Measurements from ENCODE around the gene CDC40. TPM values are rescaled to one million over a fixed set of nuclear protein-coding genes. Genes with fewer than 3 reads are reported as not detected.

The CDC40 gene
- total and polyA plus RNA-seq, 5 experiments from 2014 or later, result 21.0 to 39.6 (median 25.6) TPM

DNA sequence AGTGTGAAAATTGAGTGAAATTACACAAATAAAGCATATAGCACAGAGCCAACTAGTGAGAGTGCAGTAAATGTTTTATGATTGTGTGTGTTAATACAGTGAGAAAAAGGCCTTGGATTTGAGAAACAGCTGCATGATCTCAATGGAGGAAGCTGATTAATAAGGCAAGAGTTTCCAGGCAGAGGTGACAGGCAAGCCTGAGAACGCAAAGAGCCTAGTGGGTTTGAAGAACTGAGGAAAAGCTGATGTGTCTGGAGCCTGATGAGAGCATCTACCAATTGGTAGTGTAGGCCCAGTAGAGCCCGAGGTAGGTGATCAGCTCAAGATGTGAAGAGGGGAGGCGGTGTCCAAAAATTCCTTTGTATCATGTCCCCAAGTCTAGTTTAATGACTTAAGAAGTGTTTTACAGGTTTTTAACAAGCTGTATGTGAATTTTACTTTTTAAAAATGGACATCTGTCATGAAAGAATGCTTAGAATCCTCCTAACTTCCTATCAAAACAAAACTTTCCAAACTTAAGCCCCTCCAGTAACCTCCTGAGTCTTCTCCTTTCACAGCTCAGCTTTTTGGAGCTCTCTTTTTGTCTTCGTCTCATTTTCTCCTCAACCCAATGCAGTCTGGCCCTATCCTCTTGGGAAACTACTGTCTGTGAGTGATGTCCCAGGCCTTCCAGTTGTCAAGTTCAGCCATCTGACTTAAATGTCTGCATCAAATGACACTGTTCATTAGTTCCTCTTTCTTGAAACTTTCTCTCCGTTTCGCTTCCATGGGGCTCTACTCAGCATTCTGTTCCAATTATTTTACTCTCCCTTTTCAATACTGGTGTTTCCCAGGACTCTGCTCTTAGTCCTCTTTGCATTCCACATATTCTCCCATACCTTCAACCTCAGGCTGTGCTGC, 1.2 kb downstream of the CDC40 start:
- no peaks in the 10 kb centered on the region for H3K9me3 Mint-ChIP-seq
- no peaks in the 10 kb centered on the region for H3K27me3 Mint-ChIP-seq
- no peak for ATAC-seq
- peaks cover 10 to 19% (median 17%) of the 10 kb centered on the region in 4 donors for H3K4me1 Mint-ChIP-seq
- DNase-seq, result no peak
- no peak overlapping the region for H3K4me3 Mint-ChIP-seq
- peaks cover 0 to 7% (median 1%) of the 10 kb centered on the region in 3 donors for H3K36me3 Mint-ChIP-seq
- H3K27ac Mint-ChIP-seq, result no peak overlapping the region
- POLR2A ChIA-PET, result interaction anchor here (1.1 to 3.1 kb wide), 3 partner anchors 177 to 208 kb away, joined by 4 to 23 read pairs (median 8); no protein-coding TSS in a partner anchor

DNA sequence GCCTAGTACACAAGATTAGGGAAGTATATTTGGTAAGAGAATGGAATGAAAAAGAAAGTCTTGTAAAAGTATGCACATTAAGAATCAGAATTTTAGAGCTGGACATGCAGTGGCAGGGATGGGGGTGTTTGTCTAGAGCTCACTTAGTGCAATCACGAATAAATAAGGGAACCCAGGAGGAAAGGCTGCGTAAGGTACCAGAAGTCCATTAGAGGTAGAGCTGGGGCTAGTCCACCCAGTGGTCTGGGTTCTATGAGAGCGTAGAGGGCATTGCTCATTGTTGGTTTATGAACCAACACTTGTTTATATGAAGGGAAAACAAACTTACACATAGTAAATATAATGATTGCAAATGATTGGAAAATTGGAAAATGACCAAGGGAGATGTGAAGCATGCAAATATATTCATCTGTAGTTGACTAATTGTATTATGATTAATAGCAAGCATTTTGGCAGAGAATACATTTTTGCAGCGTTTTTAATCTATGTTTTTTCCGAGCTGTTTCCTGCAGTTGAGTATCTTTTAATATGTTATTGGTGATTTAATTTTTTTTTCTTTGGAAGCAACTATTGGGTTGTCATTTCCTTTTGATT, 3.2 kb downstream of the CDC40 start:
- Mint-ChIP-seq H3K4me3 (no peak overlapping the region), H3K27me3 (no peaks in the 10 kb centered on the region), H3K4me1 (peaks cover 11 to 33% (median 27%) of the 10 kb centered on the region in 4 donors), H3K9me3 (no peaks in the 10 kb centered on the region), H3K27ac (no peak overlapping the region), H3K36me3 (peaks cover 0 to 7% (median 1%) of the 10 kb centered on the region in 3 donors)
- no peak for ATAC-seq
- POLR2A ChIA-PET, result no interaction called here
- no peak for DNase-seq

GRCh38 chr6:110185879-110186278, 5.7 kb downstream of the CDC40 start:
- Mint-ChIP-seq H3K27ac (peak overlapping the region in 4 of 10 donors; percentile 7 to 70 (median 49)), H3K27me3 (no peaks in the 10 kb centered on the region), H3K9me3 (no peaks in the 10 kb centered on the region), H3K4me1 (peaks cover 12 to 36% (median 26%) of the 10 kb centered on the region in 4 donors), H3K36me3 (peaks cover 0 to 7% (median 1%) of the 10 kb centered on the region in 3 donors), H3K4me3 (peak overlapping the region; percentile 16 to 73 (median 60))
- DNase-seq (no peak), ATAC-seq (peak in 1 of 2 donors; percentile 25)
- POLR2A ChIA-PET, result no interaction called here

DNA sequence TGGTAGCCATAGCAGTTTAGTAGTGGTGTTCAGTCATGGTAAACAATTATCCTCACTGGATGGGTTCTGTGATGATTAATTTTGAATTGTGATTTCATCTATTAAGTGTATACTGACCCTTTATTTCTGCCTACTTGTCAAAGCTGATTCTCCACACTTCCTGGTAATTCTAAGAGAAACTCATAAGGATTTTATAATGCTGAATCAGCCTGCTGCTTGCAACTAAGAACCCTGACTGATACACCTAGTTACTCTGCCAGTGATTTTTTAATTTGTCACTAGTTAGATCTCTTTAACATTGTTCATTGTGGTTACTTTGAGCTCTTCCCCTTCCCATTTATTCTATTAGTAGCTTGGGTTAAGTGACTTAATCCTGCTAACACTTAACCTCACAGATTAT, 8.6 kb downstream of the CDC40 start:
- H3K27me3 Mint-ChIP-seq, result no peaks in the 10 kb centered on the region
- DNase-seq (no peak), ATAC-seq (no peak)
- POLR2A ChIA-PET, result interaction anchor here (0.5 to 1.3 kb wide), 2 partner anchors 9 to 793 kb away, joined by 3 to 4 read pairs; partner anchors contain the start of genes RPF2 and WASF1
- H3K27ac Mint-ChIP-seq, result peak overlapping the region in 1 of 10 donors; percentile 67
- peaks cover 0 to 15% (median 5%) of the 10 kb centered on the region in 3 donors for H3K36me3 Mint-ChIP-seq
- peak overlapping the region in 1 of 10 donors; percentile 43 for H3K4me3 Mint-ChIP-seq
- peaks cover 12 to 41% (median 28%) of the 10 kb centered on the region in 4 donors for H3K4me1 Mint-ChIP-seq
- no peaks in the 10 kb centered on the region for H3K9me3 Mint-ChIP-seq

- Mint-ChIP-seq H3K27me3 (no peaks in the 10 kb centered on the region), H3K9me3 (no peaks in the 10 kb centered on the region), H3K4me3 (no peak overlapping the region), H3K36me3 (peaks cover 0 to 25% (median 10%) of the 10 kb centered on the region in 3 donors), H3K27ac (no peak overlapping the region), H3K4me1 (peaks cover 12 to 44% (median 30%) of the 10 kb centered on the region in 4 donors)
- POLR2A ChIA-PET, result interaction anchor here (1.2 kb wide), 1 partner anchor 11 kb away, joined by 3 read pairs; the partner anchor contains the start of gene CDC40
- ATAC-seq (no peak), DNase-seq (no peak)
These were observed 10.5 kb downstream of the CDC40 start for GRCh38 chr6:110190726-110191125.

DNA sequence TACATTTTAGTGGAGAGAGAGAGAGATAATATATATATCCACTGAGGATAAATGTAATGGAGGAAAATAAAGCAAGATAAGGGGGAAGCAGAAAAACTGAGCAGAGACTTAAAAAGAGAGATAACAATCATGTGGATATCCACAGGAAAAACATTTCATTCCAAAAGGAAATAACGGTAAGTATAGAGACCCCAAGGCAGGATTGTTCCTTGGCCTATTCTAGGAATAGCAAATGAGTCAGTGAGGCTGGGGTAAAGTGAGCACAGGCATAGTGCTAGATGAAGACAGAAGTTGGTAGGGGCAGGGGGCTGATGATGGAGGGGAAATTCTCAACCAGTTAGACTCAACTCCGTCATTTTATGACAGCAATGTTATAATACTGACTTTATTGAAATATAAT, 11.2 kb downstream of the CDC40 start:
- POLR2A ChIA-PET, result interaction anchor here (1.2 kb wide), 1 partner anchor 11 kb away, joined by 3 read pairs; the partner anchor contains the start of gene CDC40
- no peak for DNase-seq
- H3K4me1 Mint-ChIP-seq, result peaks cover 7 to 45% (median 28%) of the 10 kb centered on the region in 4 donors
- ATAC-seq, result no peak
- H3K4me3 Mint-ChIP-seq, result no peak overlapping the region
- H3K36me3 Mint-ChIP-seq, result peaks cover 0 to 23% (median 10%) of the 10 kb centered on the region in 3 donors
- H3K27ac Mint-ChIP-seq, result no peak overlapping the region
- H3K9me3 Mint-ChIP-seq, result no peaks in the 10 kb centered on the region
- H3K27me3 Mint-ChIP-seq, result no peaks in the 10 kb centered on the region

DNA sequence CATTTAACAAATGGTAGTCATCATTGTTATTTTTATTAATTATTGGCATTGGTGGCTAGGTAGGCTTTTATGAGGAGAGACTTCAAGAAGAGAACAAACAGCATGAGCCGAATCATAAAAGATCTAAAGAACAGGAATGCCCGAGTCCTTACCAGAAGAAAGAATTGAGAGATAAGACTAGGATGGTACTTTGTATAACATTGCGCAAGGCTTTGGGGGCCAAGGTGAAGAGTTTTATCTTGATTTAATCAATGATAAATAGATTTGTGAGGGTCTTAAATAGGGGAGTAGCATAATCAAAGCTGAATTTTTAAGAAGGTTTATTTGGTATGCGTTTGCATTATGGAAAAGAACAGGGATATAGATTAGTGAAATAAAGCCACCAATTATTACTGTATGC, 15.4 kb downstream of the CDC40 start:
- Mint-ChIP-seq H3K9me3 (no peaks in the 10 kb centered on the region), H3K27me3 (no peaks in the 10 kb centered on the region), H3K4me1 (peaks cover 5 to 48% (median 28%) of the 10 kb centered on the region in 4 donors), H3K27ac (peak overlapping the region in 1 of 10 donors; percentile 41), H3K4me3 (no peak overlapping the region), H3K36me3 (peaks cover 0 to 36% (median 18%) of the 10 kb centered on the region in 3 donors)
- DNase-seq, result no peak
- ATAC-seq, result no peak
- POLR2A ChIA-PET, result no interaction called here

DNA sequence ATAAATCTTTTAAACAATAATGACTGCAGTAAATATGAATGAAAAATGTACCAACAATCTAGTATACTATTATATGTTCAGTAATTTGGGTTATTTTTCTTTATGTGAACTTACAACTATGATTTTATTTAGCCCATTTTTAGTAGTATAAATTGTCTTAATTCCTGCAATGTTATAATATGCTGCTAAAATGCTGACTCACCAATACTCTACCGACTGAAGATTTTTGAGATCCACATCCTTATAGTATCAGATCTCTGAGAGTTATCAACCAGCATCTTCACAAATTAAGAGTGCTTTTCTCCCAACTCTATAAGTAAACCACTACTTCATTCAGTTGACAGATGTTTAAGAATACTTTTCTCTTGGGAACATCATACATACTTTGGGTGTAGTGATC, 16.6 kb downstream of the CDC40 start:
- peaks cover 0 to 39% (median 18%) of the 10 kb centered on the region in 3 donors for H3K36me3 Mint-ChIP-seq
- DNase-seq, result no peak
- ATAC-seq, result no peak
- H3K4me3 Mint-ChIP-seq, result no peak overlapping the region
- no peak overlapping the region for H3K27ac Mint-ChIP-seq
- H3K4me1 Mint-ChIP-seq, result peaks cover 5 to 61% (median 32%) of the 10 kb centered on the region in 4 donors
- H3K9me3 Mint-ChIP-seq, result no peaks in the 10 kb centered on the region
- no peaks in the 10 kb centered on the region for H3K27me3 Mint-ChIP-seq
- POLR2A ChIA-PET, result no interaction called here

GRCh38 chr6:110198561-110198960, 18.3 kb downstream of the CDC40 start:
- ATAC-seq (no peak), DNase-seq (no peak)
- POLR2A ChIA-PET, result interaction anchor here (1.3 kb wide), 1 partner anchor 21 kb away, joined by 4 read pairs; no protein-coding TSS in a partner anchor
- peaks cover 6 to 70% (median 32%) of the 10 kb centered on the region in 4 donors for H3K4me1 Mint-ChIP-seq
- no peak overlapping the region for H3K4me3 Mint-ChIP-seq
- peaks cover 0 to 43% (median 17%) of the 10 kb centered on the region in 3 donors for H3K36me3 Mint-ChIP-seq
- no peaks in the 10 kb centered on the region for H3K27me3 Mint-ChIP-seq
- no peak overlapping the region for H3K27ac Mint-ChIP-seq
- H3K9me3 Mint-ChIP-seq, result no peaks in the 10 kb centered on the region

DNA sequence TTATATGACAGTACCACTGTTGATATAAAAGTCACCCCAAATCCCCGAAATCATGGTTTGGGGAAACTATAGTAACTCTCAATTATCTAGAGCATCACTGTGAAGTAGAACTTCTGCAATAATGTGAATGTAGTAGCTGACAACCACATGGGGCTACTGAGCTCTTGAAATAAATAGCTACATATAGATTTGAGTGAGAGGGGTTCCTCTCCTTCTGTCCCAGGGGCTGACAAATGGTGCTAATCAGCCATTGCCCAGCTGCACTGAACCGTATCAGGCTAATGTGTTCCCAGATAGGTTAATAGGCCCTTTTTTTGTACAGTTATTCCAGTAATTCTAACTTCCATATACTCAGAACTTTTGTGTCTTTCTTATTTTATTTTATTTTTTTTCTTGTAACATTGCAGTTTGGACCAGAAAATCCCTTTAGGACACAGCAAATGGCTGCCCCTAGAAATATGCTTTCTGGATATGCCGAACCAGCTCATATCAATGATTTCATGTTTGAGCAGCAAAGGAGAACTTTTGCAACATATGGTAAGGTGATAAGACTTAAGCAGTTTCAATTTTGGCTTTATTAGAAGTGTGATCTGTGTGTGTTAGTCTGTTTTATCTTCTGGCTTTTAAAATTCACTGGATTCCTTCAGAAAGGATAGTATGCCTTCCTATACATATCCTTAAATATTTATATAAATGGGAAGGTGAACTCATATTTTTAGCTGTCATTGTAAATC, 21.1 kb downstream of the CDC40 start:
- H3K9me3 Mint-ChIP-seq, result no peaks in the 10 kb centered on the region
- ATAC-seq (no peak), DNase-seq (no peak)
- peaks cover 4 to 70% (median 20%) of the 10 kb centered on the region in 4 donors for H3K4me1 Mint-ChIP-seq
- POLR2A ChIA-PET, result no interaction called here
- H3K36me3 Mint-ChIP-seq, result peaks cover 0 to 39% (median 8%) of the 10 kb centered on the region in 3 donors
- H3K27ac Mint-ChIP-seq, result peak overlapping the region in 2 of 10 donors; percentile 24 to 32
- no peak overlapping the region for H3K4me3 Mint-ChIP-seq
- H3K27me3 Mint-ChIP-seq, result no peaks in the 10 kb centered on the region

DNA sequence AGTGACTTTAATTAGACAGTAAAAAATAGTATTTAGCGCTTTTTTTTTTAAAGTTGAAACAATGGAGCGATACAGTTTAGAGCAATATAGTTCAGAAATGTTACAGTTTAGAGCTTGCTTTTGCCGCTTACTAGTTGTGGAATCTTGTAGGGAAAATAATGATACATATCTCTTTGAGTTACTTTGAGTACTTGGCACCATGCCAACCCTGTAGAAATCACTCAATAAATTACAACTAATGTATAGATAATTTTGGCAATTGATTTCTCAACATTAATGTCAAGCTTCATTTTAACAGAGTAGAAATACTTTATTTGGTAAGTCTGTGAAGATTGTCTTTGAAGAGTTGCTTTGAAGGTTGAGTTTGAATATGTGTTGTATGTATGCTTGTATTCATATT, 27.4 kb downstream of the CDC40 start:
- Mint-ChIP-seq H3K27ac (no peak overlapping the region), H3K36me3 (peaks cover 7 to 61% (median 8%) of the 10 kb centered on the region in 3 donors), H3K27me3 (no peaks in the 10 kb centered on the region), H3K4me1 (peaks cover 0 to 26% (median 2%) of the 10 kb centered on the region in 4 donors), H3K4me3 (no peak overlapping the region), H3K9me3 (no peaks in the 10 kb centered on the region)
- ATAC-seq, result no peak
- POLR2A ChIA-PET, result no interaction called here
- no peak for DNase-seq

GRCh38 chr6:110211753-110212152, 31.5 kb downstream of the CDC40 start:
- Mint-ChIP-seq H3K27ac (peak overlapping the region in 4 of 10 donors; percentile 17 to 53 (median 48)), H3K36me3 (peaks cover 19 to 85% (median 20%) of the 10 kb centered on the region in 3 donors)

More at GRCh38 chr6:110211753-110212152, 31.5 kb downstream of the CDC40 start:
- no peaks in the 10 kb centered on the region for H3K9me3 Mint-ChIP-seq
- no peak for DNase-seq
- H3K27me3 Mint-ChIP-seq, result no peaks in the 10 kb centered on the region
- POLR2A ChIA-PET, result no interaction called here
- H3K4me3 Mint-ChIP-seq, result no peak overlapping the region
- H3K4me1 Mint-ChIP-seq, result peaks cover 0 to 10% (median under 1%) of the 10 kb centered on the region in 4 donors
- ATAC-seq, result no peak
